Naive thymus-derived CD4-positive, alpha-beta T cell (primary cell): ENCODE data around the gene SLC39A6. TPM values are rescaled to one million over a fixed set of nuclear protein-coding genes. Genes with fewer than 3 reads are reported as not detected.

ENCODE experiments used
- ATAC-seq: fragments of 150-1000 bp; cut with Tn5 transposase; 2 replicates; pipeline ENCODE4 v1.10.0; 2021; ENCODE audit warnings: mild to moderate bottlenecking, moderate library complexity
- CTCF ChIA-PET: fragments of 350-600 bp; sonication (Branson Sonifier 250); formaldehyde crosslinking; loops from one replicate; lab custom pipeline; 2021; ENCODE audit warnings: antibody characterized with exemption; lab: Charles Lee
- POLR2A ChIA-PET: fragments of 350-600 bp; sonication (Branson Sonifier 250); formaldehyde crosslinking; loops from one replicate; lab custom pipeline; 2021; ENCODE audit warnings: antibody characterized with exemption, inconsistent platforms; lab: Charles Lee
- DNase-seq, 9 donors: peaks; one replicate each; pipeline versions ENCODE4 v3.0.0 to v3.0.0-alpha.2; 2020 to 2022; ENCODE audit warnings: mixed read lengths in 1 of 9
- H3K27ac ChIP-seq: one replicate; pipeline ENCODE4 v1.7.0; 2013; ENCODE audit warnings: mild to moderate bottlenecking, low read depth, low read length, moderate library complexity
- H3K27me3 ChIP-seq, 2 donors: one replicate each; pipeline ENCODE4 v1.7.0; 2013; ENCODE audit warnings: low read length in 2 of 2, mild to moderate bottlenecking in 2 of 2, moderate library complexity in 2 of 2; ENCODE audit not compliant: control insufficient read depth in 2 of 2, insufficient read depth in 2 of 2
- H3K36me3 ChIP-seq, 3 experiments: 1 replicate in 2 of 3; 2 replicates in 1 of 3; pipeline ENCODE4 v1.7.0; 2013; ENCODE audit warnings: low read length in 3 of 3, mild to moderate bottlenecking in 3 of 3, moderate library complexity in 1 of 3; ENCODE audit not compliant: insufficient read depth in 3 of 3, control insufficient read depth in 2 of 3
- H3K4me1 ChIP-seq, 2 donors: one replicate each; pipeline ENCODE4 v1.7.0; 2013; ENCODE audit warnings: low read length in 2 of 2, mild to moderate bottlenecking in 2 of 2, moderate library complexity in 1 of 2; ENCODE audit not compliant: control insufficient read depth in 2 of 2, insufficient read depth in 2 of 2
- H3K4me3 ChIP-seq: 2 replicates; pipeline ENCODE4 v1.7.0; 2013; ENCODE audit warnings: mild to moderate bottlenecking, low read length
- H3K9me3 ChIP-seq, 3 experiments: 1 replicate in 2 of 3; 2 replicates in 1 of 3; pipeline ENCODE4 v1.7.0; 2013; ENCODE audit warnings: low read length in 3 of 3; ENCODE audit not compliant: control insufficient read depth in 2 of 3
- H3K27ac Mint-ChIP-seq, 9 donors: one replicate each; pipeline ENCODE4 v1.8.0; 2020 to 2022; ENCODE audit warnings: mixed read lengths in 9 of 9, mild to moderate bottlenecking in 8 of 9, moderate library complexity in 5 of 9, inconsistent platforms in 2 of 9
- H3K27me3 Mint-ChIP-seq, 5 donors: one replicate each; pipeline ENCODE4 v1.8.0; 2021 to 2022; ENCODE audit warnings: mixed read lengths in 5 of 5, mild to moderate bottlenecking in 1 of 5
- H3K36me3 Mint-ChIP-seq, 5 donors: one replicate each; pipeline ENCODE4 v1.8.0; 2020 to 2022; ENCODE audit warnings: mixed read lengths in 5 of 5, mild to moderate bottlenecking in 3 of 5, inconsistent platforms in 1 of 5
- H3K4me1 Mint-ChIP-seq, 7 donors: one replicate each; pipeline ENCODE4 v1.8.0; 2020 to 2022; ENCODE audit warnings: mixed read lengths in 7 of 7, mild to moderate bottlenecking in 3 of 7, inconsistent platforms in 1 of 7
- H3K4me3 Mint-ChIP-seq, 10 donors: one replicate each; pipeline ENCODE4 v1.8.0; 2020 to 2022; ENCODE audit warnings: mild to moderate bottlenecking in 10 of 10, mixed read lengths in 10 of 10, moderate library complexity in 6 of 10, inconsistent platforms in 2 of 10
- H3K9me3 Mint-ChIP-seq, 11 donors: one replicate each; pipeline ENCODE4 v1.8.0; 2020 to 2022; ENCODE audit warnings: mixed read lengths in 11 of 11, mild to moderate bottlenecking in 4 of 11, inconsistent platforms in 1 of 11, moderate library complexity in 1 of 11
- intact Hi-C, 2 donors: fragments of 100-400 bp; cut with micrococcal nuclease; formaldehyde crosslinking; loops; one replicate each; pipeline ENCODE4 v1.15.1; 2023
- polyA plus RNA-seq, 2 donors: library from polyadenylated mRNA; unstranded; fragments of 300-500 nt; fragmentation: Illumina TruSeq; gene quantifications; one replicate each; pipeline ENCODE4 v1.2.3, GENCODE V29; 2021
- total RNA-seq, 6 experiments: library from RNA in 5 of 6; stranded (reverse) in 5 of 6; gene quantifications; 1 replicate in 5 of 6; 2 replicates in 1 of 6; pipeline ENCODE4 v1.2.3 and lab custom pipeline; 2021 to 2026

SLC39A6 gene
- total and polyA plus RNA-seq, 7 experiments from 2014 or later, result 12.1 to 27.8 (median 17.5) TPM

GRCh38 chr18:36112302-36112701 lies 16.8 kb downstream of the SLC39A6 start:
- H3K36me3 ChIP-seq, result peaks cover 0 to 37% (median 6%) of the 10 kb centered on the region in 3 experiments
- Mint-ChIP-seq H3K4me1 (peaks cover 0 to 2% (median 0%) of the 10 kb centered on the region in 7 donors), H3K27me3 (no peaks in the 10 kb centered on the region), H3K36me3 (peaks cover 19 to 62% (median 31%) of the 10 kb centered on the region in 5 donors), H3K27ac (no peak overlapping the region), H3K9me3 (no peaks in the 10 kb centered on the region), H3K4me3 (no peak overlapping the region)
- H3K4me3 ChIP-seq, result no peak overlapping the region
- ChIA-PET POLR2A (no interaction called here), CTCF (no interaction called here)
- intact Hi-C loops, result no loop called here
- no peaks in the 10 kb centered on the region for H3K9me3 ChIP-seq
- H3K4me1 ChIP-seq, result no peaks in the 10 kb centered on the region
- ATAC-seq (no peak), DNase-seq (no peak)
- H3K27me3 ChIP-seq, result no peaks in the 10 kb centered on the region
- H3K27ac ChIP-seq, result no peak overlapping the region

GRCh38 chr18:36109737-36110136 lies 19.4 kb downstream of the SLC39A6 start:
- no peaks in the 10 kb centered on the region for H3K27me3 Mint-ChIP-seq
- H3K4me3 Mint-ChIP-seq, result no peak overlapping the region
- no peak overlapping the region for H3K27ac ChIP-seq
- H3K27me3 ChIP-seq, result no peaks in the 10 kb centered on the region
- no peaks in the 10 kb centered on the region for H3K4me1 Mint-ChIP-seq
- H3K27ac Mint-ChIP-seq, result no peak overlapping the region
- peaks cover 0 to 29% (median 6%) of the 10 kb centered on the region in 3 experiments for H3K36me3 ChIP-seq
- ChIA-PET POLR2A (interaction anchor here (2.0 kb wide), 1 partner anchor 20 kb away, joined by 5 read pairs; the partner anchor contains the start of genes ELP2 and SLC39A6), CTCF (interaction anchor here (1.2 kb wide), 1 partner anchor 92 kb away, joined by 3 read pairs; no protein-coding TSS in a partner anchor)
- no peaks in the 10 kb centered on the region for H3K9me3 Mint-ChIP-seq
- no peaks in the 10 kb centered on the region for H3K4me1 ChIP-seq
- DNase-seq (no peak), ATAC-seq (no peak)
- H3K4me3 ChIP-seq, result no peak overlapping the region
- intact Hi-C loops, result no loop called here
- peaks cover 10 to 48% (median 18%) of the 10 kb centered on the region in 5 donors for H3K36me3 Mint-ChIP-seq
- H3K9me3 ChIP-seq, result no peaks in the 10 kb centered on the region

- CTCF ChIA-PET, result no interaction called here
- H3K9me3 Mint-ChIP-seq, result no peaks in the 10 kb centered on the region
- no peak overlapping the region for H3K4me3 Mint-ChIP-seq
- Histone ChIP-seq H3K9me3 (no peaks in the 10 kb centered on the region), H3K27me3 (no peaks in the 10 kb centered on the region), H3K27ac (no peak overlapping the region), H3K4me3 (no peak overlapping the region), H3K36me3 (peaks cover 0 to 22% (median 0%) of the 10 kb centered on the region in 3 experiments), H3K4me1 (no peaks in the 10 kb centered on the region)
- H3K4me1 Mint-ChIP-seq, result no peaks in the 10 kb centered on the region
- DNase-seq (no peak), ATAC-seq (no peak)
- no peak overlapping the region for H3K27ac Mint-ChIP-seq
- peaks cover 5 to 43% (median 13%) of the 10 kb centered on the region in 5 donors for H3K36me3 Mint-ChIP-seq
- POLR2A ChIA-PET, result interaction anchor here (2.0 kb wide), 1 partner anchor 21 kb away, joined by 5 read pairs; the partner anchor contains the start of genes ELP2 and SLC39A6
- intact Hi-C loops, result no loop called here
- no peaks in the 10 kb centered on the region for H3K27me3 Mint-ChIP-seq
Measured at GRCh38 chr18:36108601-36109000, 20.5 kb downstream of the SLC39A6 start.

- no peak overlapping the region for H3K4me3 ChIP-seq
- no peak overlapping the region for H3K27ac Mint-ChIP-seq
- peaks cover 0 to 2% (median 0%) of the 10 kb centered on the region in 7 donors for H3K4me1 Mint-ChIP-seq
- H3K4me1 ChIP-seq, result no peaks in the 10 kb centered on the region
- DNase-seq (no peak), ATAC-seq (no peak)
- H3K27me3 ChIP-seq, result no peaks in the 10 kb centered on the region
- ChIA-PET CTCF (interaction anchor here (0.5 to 0.7 kb wide), 2 partner anchors 12 to 187 kb away, joined by 3 to 4 read pairs; no protein-coding TSS in a partner anchor), POLR2A (no interaction called here)
- H3K36me3 ChIP-seq, result peaks cover 0 to 20% (median 0%) of the 10 kb centered on the region in 3 experiments
- H3K27ac ChIP-seq, result no peak overlapping the region
- H3K9me3 ChIP-seq, result no peaks in the 10 kb centered on the region
- no peak overlapping the region for H3K4me3 Mint-ChIP-seq
- no peaks in the 10 kb centered on the region for H3K27me3 Mint-ChIP-seq
- H3K9me3 Mint-ChIP-seq, result no peaks in the 10 kb centered on the region
- intact Hi-C loops, result no loop called here
- peaks cover 5 to 41% (median 13%) of the 10 kb centered on the region in 5 donors for H3K36me3 Mint-ChIP-seq
Measured at GRCh38 chr18:36108196-36108595, 20.9 kb downstream of the SLC39A6 start.

- Mint-ChIP-seq H3K36me3 (peaks cover 2 to 34% (median 12%) of the 10 kb centered on the region in 5 donors), H3K4me3 (no peak overlapping the region), H3K9me3 (no peaks in the 10 kb centered on the region), H3K27ac (no peak overlapping the region), H3K27me3 (peaks cover 0 to 2% (median 0%) of the 10 kb centered on the region in 5 donors), H3K4me1 (peaks cover 0 to 2% (median 0%) of the 10 kb centered on the region in 7 donors)
- ChIA-PET POLR2A (no interaction called here), CTCF (interaction anchor here (0.5 to 0.7 kb wide), 2 partner anchors 12 to 188 kb away, joined by 3 to 4 read pairs; no protein-coding TSS in a partner anchor)
- H3K27me3 ChIP-seq, result no peaks in the 10 kb centered on the region
- H3K9me3 ChIP-seq, result no peaks in the 10 kb centered on the region
- ATAC-seq (no peak), DNase-seq (no peak)
- intact Hi-C loops, result no loop called here
- H3K36me3 ChIP-seq, result peaks cover 0 to 17% (median 0%) of the 10 kb centered on the region in 3 experiments
- H3K27ac ChIP-seq, result no peak overlapping the region
- H3K4me3 ChIP-seq, result no peak overlapping the region
- H3K4me1 ChIP-seq, result no peaks in the 10 kb centered on the region
Measured at GRCh38 chr18:36107477-36107876, 21.7 kb downstream of the SLC39A6 start.

- no peak overlapping the region for H3K27ac Mint-ChIP-seq
- ATAC-seq (no peak), DNase-seq (no peak)
- Histone ChIP-seq H3K9me3 (no peaks in the 10 kb centered on the region), H3K4me1 (no peaks in the 10 kb centered on the region), H3K36me3 (no peaks in the 10 kb centered on the region), H3K27ac (no peak overlapping the region), H3K4me3 (no peak overlapping the region), H3K27me3 (no peaks in the 10 kb centered on the region)
- ChIA-PET CTCF (no interaction called here), POLR2A (no interaction called here)
- H3K4me1 Mint-ChIP-seq, result peaks cover 0 to 2% (median 0%) of the 10 kb centered on the region in 7 donors
- H3K27me3 Mint-ChIP-seq, result peaks cover 0 to 7% (median 0%) of the 10 kb centered on the region in 5 donors
- intact Hi-C loops, result no loop called here
- peaks cover 0 to 16% (median 5%) of the 10 kb centered on the region in 5 donors for H3K36me3 Mint-ChIP-seq
- H3K4me3 Mint-ChIP-seq, result no peak overlapping the region
- H3K9me3 Mint-ChIP-seq, result peaks cover 0 to 2% (median 0%) of the 10 kb centered on the region in 11 donors
Measured at GRCh38 chr18:36104749-36105148, 24.4 kb downstream of the SLC39A6 start.

GRCh38 chr18:36101943-36102342 lies 27.2 kb downstream of the SLC39A6 start:
- H3K9me3 ChIP-seq, result no peaks in the 10 kb centered on the region
- no peak overlapping the region for H3K27ac ChIP-seq
- H3K36me3 Mint-ChIP-seq, result peaks cover 0 to 3% (median 0%) of the 10 kb centered on the region in 5 donors
- no peak overlapping the region for H3K4me3 Mint-ChIP-seq
- peaks cover 0 to 2% (median 0%) of the 10 kb centered on the region in 11 donors for H3K9me3 Mint-ChIP-seq
- ATAC-seq (no peak), DNase-seq (no peak)
- peaks cover 0 to 2% (median 0%) of the 10 kb centered on the region in 7 donors for H3K4me1 Mint-ChIP-seq
- intact Hi-C loops, result no loop called here
- H3K27ac Mint-ChIP-seq, result no peak overlapping the region
- ChIA-PET CTCF (no interaction called here), POLR2A (no interaction called here)
- H3K27me3 Mint-ChIP-seq, result peaks cover 0 to 10% (median 4%) of the 10 kb centered on the region in 5 donors
- no peaks in the 10 kb centered on the region for H3K27me3 ChIP-seq
- no peaks in the 10 kb centered on the region for H3K4me1 ChIP-seq
- H3K36me3 ChIP-seq, result no peaks in the 10 kb centered on the region
- no peak overlapping the region for H3K4me3 ChIP-seq
